GM21717 (cell line): ENCODE results near the gene RFNG.

Experiments used
- ATAC-seq: cut with Tn5 transposase; IDR thresholded peaks from one replicate; pipeline ENCODE4 v1.9.1; 2021; ENCODE audit warnings: mild to moderate bottlenecking, moderate library complexity; ENCODE audit not compliant: unreplicated experiment

RFNG gene

DNA sequence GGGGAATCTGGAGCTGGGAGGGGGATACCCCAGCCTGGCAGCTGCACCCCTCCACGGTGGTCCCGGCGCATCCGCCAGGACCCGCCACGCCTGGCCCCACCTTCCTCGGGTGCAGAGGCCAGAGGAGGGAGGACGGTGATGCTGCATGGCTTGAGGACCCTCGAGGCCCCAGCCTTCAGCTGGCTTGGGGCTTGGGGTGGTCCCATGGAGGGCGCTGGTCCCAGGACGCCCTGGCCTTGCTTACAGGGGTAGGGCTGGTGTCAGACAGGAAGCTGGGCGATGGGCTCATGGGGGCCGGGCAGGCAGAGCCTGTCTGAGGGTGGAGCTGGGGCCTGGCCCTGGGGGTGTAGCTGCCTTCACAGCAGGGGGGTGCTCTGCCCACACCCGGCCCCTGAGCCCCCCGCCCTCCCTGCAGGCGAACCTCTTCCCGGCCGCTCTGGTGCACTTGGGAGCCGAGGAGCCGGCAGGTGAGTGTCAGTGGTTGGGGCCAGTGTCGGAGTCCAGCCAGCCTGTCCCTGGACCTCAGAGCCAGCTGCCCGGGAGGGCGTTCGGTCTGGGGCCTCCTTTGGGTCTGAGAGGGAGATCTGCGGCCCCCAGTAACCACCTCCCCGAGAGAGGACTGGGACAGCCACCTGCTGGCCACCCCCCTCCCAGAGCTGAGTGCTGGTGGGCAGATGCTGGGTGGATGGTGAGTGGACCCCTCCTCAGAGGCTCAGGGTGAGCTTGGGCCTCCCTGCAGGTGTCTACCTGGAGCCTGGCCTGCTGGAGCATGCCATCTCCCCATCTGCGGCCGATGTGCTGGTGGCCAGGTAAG is 35.3 kb downstream of the RFNG start:
- no peak for ATAC-seq

DNA sequence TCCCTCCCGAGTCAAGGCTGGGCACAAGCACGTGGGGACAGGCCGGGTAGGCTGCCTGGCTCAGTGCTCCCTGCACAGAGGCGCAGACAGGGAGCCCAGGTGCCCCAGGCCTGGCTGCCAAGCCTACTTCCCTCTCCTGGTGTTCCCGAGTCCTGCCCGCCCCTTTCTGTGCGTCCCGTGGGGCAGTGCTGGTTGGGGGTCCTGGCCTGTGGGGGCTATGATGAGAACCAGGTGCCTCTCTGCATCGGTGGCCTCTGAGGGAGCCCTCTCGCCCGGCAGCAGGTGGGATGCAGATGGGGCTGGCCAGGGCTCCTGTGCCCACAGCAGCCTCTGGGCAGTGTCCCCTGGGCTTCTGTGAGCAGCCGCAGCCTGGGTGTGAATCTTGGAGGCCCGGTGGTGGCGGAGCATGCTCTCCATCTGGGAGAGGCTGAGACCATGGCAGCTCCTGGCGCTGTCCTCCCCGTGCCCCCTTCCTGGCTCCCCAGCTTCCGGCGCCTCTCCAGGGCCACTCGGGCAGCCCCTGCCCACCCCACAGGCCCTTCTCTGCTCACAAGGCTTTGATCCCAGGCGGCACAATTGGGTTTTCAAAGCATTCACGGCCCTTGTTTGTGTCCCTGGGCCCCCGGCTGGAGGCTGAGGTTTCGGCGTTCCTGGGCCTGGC is 36.2 kb downstream of the RFNG start:
- ATAC-seq = no peak

DNA sequence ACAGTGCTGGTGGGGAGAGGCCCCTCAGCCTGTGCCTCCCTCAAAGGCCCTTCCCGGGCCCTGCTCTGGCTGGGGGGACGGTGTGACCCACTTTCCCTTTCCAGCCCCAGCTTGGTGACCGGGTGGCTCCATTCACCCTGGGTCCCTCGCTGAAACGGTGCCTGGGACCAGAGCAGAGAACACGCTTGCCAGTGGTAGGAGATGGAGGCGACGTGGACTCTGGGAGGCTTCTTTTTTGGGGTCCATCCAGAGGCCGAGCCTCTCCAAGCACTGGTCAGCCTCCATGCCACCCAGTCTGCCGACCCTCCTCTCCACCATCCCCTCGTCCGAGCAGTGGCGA is 36.7 kb downstream of the RFNG start:
- ATAC-seq = no peak

DNA sequence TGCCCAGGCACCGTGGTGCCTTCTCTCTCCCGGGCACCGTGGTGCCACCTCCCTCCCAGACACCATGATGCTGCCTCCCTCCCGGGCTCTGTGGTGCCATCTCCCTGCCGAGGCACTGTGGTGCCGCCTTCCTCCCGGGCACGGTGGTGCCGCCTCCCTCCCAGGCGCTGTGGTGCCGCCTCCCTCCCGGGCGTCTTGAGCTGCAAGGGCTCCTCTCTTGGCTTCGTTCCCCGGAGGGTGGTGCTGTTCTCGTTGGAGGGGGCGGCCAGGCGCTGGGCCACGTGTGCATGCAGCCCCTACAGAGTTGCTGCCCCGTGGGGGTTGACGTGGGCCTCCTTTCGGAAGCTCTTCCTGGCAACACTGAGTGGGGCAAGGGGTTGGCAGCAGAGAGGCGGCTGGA is 37.2 kb downstream of the RFNG start:
- ATAC-seq = no peak

DNA sequence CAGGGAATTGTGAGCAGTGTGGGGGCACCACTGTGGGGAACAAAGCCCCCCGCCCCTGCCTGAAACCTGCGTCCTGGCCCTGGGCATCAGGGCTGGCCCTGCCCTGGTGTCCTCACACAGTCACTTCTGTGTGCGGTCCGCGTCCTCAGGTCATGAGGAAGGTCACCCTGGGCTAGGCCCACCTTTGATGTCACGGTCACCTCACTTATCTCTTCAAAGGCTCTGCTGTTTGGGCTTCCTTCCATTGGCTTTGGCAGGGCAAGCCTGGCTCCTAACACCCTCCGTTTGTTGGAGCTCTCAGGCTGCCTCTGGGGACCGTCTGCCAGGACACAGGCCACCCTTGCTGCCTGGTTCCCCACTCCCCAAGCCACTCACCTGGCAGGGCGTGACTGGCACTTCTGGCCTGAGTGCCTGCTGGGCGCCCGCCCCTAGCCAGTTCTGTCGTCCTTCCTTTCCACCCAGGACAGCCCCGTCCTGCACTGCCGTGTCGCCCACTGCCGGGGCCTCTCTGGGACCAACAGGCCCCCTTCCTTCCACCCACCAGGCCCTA is 37.8 kb downstream of the RFNG start:
- no peak for ATAC-seq

DNA sequence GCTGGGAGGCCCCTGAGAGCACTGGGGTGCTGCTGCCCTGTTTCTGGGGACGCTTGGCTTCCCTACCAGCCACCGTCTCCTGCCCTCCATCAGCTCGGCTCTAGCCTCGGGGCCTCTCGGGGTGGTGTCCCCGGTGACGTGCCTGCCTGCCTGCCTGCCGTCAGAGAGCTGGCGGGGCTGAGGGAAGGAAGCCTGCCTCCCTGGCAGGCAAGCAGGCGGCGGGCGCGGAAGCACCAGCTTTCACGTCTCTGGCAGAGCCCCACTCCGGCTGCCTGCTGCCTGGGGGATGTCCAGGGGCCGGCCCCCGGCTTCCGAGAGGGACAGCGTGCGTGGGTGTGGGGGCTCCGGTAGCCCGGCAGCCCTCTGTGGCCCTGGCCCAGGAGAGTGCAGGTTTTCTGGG is 38.3 kb downstream of the RFNG start:
- no peak for ATAC-seq

DNA sequence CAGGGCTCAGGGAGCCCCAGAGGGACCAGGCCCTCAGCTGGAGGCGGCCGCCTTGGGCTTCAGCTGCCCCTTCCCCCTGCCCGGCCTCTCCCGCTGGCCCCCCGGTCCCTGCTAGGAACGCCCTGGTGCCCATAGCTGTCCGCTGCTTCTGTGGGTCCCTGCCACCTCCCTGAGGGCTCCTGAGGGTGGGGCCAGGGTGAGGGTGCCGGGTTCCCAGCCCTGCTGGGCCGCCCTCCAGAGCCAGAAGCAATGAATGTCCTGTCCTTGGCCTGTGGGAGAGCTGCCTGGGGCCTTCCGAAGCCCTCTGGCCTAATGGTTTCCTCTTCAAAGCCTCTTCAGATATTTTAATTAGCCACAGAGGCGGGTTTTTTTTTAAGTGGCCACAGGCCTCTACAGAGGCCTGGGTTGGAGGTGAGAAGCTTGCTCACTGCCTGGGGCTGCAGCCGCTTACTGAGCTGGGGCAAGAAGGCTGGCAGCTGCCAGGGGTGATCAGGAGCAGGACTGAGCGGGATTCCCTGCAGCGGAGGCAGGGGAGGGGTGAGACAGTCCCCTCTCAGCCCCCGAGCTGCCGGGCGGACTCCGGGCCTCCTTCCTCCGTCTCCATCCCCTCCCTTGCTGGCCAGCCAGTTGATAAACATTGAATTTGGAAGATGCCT is 38.8 kb downstream of the RFNG start:
- no peak for ATAC-seq

DNA sequence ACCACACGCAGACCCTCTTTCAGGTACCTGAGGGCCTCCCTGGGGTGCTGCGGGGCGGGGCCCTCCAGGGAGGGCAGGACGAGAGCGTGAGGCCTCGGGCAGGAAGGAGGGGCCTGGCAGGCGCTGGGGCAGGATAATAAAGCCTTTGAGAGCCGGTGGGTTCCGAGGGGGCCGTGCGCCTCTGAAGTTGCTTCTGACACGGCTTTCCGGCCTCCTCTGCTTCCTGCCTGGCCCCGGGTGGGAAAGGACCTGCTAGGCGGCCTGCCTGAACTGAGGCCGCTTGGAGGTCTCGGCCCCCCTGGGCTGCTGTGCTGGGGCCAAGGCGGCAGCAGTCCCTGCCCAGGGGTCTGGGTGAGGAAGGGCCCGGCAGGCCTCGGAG is 39.4 kb downstream of the RFNG start:
- ATAC-seq = no peak

DNA sequence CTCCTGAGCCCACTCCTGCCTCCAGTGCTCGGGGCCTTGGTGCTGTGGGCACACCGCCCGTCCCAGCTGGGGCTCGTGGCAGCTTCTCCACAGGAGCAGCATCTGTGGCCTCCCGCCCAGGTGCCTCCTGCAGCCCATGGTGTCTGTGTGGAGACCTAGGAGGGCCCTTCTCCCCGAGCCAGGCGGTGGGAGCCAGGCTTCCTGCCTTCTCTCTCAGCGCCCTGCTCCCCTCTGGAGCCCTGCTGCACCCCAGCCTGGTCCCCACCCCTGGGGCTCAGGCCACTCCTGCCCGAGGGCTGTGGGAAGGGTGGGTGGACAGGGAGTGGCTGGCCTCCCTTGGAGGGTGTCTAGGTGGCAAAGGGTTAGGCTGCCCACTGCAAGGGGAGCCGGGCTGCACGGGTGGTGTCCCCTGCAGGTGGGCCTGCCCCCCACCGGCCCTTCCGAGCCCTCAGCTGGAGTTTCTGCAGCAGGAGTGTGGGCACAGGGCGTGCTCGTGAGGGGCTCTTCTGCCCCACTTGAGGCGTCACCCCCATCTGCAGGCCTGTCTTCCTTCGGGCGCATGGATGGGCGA is 39.9 kb downstream of the RFNG start:
- ATAC-seq = no peak

DNA sequence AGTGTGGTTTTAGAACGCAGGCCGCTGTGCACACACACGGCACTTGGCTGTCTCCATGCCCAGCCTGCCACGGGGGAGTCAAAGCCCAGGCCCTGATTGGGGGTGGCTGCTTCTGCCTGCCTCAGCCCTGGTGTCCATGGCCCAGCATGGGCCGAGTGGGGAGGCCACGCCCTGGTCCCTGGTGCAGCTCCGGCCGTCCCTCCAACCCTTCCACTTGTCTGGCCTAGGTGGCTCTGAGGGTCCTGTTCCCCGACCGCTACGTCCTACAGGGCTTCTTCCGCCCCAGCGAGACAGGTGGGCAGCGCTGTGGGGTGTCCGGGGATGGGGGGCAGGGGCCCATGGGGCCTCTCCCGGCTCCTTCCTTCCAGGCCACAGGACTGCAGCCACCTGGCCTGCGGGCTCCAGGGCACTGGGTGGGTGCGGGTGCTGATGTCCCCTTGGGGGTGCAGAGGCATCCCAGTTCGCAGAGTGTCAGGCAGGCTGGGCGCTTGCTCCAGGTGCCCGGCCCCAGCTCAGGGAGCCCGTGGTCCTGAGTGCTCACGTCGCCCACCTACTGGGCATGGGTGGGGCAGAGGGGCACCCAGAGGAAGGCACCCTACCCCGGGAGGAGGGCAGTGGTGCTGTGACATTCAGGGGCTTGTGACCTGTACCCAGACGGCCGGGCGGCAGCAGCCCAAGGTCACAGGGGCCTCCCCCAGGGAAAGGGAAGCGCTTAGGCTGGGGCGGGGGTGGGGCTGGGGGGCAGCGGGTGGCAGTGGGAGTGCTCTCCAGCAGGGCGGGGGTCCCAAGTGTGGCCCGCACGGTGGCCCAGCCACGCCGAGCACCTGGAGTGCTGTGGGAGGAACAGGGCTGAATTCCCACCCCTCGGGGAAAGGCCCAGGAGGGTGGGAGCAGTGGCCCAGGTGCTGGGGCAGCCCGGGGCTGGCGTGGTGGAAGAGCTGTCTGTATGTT is 40.8 kb downstream of the RFNG start:
- ATAC-seq = no peak

DNA sequence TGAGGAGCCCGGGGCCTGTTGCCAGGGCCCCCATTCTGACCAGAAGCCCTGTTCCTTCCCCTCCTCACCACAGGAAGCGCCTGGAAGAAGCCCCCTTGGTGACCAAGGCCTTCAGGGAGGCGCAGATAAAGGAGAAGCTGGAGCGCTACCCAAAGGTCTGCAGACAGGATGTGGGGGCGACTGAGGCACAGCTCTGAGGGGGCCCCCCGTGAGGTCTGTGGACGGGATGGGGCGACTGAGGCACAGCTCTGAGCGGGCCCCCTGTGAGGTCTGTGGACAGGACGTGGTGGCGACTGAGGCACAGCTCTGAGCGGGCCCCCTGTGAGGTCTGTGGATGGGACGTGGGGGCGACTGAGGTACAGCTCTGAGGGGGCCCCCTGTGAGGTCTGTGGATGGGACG is 42.2 kb downstream of the RFNG start:
- ATAC-seq = no peak

DNA sequence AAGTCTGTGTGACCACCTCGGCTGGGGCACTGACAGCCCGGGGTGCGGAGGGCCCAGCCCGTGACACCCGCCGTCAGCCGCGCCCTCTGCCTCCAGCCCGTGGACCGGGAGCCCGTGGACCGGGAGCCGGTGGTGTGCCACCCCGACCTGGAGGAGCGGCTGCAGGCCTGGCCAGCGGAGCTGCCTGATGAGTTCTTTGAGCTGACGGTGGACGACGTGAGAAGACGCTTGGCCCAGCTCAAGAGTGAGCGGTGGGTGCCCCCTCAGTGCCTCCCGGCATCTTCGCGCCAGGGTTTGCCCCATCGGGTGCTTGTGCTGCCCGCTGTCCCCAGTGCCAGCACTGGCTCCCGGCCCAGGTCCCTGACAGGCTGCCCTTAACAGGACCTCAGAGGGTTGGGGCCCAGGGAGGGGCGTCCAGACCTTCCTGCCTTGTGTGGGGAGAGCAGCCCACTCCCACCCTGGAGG is 42.6 kb downstream of the RFNG start:
- no peak for ATAC-seq

DNA sequence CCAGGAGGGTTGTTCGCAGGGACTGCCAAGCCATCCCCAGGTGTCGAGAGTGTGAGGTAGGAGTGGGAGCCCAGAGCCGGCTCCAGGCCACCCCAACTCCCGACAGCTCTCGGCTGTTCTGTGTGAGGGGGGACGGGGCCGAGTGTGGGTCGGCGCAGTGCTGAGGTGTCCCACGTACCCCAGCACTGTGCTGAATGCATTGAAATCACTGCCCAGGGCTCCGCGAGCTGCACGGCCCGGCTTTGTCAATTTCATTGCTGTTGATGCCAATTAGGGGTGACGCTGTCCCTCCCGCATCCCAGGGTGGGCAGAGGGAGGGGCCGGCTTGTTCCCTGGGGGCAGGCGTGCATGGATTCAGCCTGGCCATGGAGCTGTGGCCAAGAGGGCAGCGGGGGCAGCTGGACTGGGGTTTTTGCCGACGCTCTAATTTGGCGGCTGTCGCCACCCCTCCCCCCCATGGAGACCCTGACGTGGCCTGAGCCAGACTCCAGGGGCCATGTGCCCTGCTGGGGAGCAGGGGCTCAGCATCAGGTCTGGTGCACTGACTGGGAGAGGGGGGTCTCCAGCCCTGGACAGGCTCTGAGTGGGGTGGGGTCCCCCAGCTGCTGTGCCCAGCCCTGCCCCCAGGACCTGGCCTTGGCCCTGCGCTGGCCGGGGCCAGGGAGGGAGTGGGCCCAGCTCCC is 43.2 kb downstream of the RFNG start:
- ATAC-seq = no peak

DNA sequence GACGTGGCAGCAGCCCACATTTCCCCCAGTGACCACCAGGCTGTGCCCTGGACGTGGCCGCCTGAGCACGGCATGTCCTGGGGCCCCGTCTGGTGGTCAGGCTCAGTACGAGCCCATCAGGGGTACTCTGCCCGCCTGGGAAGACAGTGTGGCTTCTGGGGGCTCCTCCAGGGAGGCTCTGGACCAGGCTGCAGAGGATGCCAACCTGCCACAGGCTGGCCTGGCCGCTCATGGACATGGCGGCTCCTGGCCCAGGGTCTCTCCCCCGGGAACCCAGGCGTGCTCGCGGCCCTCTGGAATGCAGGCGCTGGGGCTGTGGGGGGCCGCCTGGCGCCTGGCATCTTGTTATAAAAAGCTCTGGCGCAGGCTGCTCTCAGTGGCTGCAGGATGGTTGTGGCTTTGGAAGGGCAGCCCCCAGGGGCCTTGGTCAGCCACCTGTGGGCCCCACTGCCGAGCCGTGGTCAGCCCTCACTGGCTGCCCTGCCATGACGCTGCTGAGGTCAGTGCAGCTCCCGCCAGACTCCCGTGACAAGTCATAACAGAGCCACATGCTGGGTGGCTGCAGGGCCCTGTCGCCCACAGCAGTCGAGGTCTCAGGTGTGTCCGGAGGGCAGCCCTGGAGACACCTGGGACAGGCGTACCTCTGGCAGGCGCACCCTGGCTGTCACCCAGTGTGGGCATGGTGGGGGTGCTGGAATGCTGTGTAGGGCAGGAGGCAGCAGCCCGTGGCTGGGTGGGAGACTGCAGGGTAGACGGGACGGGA is 43.9 kb downstream of the RFNG start:
- ATAC-seq = no peak

DNA sequence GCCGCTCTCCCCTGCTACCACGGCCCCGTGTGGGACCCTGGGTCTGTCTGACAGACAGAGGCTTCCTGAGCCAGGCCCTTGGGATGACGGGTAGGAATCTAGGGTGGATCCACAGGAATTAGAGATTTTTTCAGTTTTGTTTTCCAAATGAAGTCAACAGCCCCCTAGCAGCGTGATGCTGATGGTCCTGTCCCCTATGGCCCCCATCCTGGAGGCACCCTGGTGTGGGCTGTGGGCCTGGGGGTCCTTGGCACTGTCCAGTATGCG is 44.5 kb downstream of the RFNG start:
- no peak for ATAC-seq

DNA sequence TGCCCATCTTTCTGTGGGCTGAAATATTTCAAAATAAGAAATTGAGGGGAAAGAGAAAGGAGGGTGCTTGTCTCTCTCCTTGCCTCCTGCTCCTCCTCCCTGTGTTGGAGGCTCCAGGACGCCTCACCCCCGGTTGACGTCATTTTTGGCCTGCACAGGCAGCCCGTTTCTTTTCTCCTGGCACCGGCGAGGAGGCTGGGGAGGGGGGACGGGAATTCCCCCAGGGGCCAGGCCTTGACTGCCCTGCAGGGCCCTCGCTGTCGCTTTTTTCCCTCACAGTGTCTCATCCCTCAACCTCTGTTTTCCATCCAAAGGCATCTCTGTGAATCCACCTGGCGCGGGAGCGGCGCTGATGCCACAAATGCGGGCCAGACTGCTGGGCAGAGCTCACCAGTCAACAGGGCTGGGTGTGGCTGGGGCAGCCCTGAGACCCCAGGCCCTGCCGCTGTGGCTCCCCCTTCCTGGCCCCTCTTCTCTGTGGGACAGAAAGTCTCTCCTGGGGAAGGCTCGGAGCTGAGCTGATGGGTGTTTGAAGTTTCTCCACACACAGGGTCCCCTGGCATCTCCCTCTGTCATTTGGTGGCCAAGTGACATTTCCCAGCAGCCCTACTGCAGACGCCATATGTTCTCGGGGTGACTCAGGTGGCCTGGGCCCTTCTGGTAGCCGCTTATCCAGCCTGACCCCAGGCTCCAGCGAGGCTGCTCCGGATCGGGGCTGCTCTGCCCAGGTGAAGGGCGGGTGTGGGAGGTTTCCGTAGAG is 45.0 kb downstream of the RFNG start:
- ATAC-seq = no peak

DNA sequence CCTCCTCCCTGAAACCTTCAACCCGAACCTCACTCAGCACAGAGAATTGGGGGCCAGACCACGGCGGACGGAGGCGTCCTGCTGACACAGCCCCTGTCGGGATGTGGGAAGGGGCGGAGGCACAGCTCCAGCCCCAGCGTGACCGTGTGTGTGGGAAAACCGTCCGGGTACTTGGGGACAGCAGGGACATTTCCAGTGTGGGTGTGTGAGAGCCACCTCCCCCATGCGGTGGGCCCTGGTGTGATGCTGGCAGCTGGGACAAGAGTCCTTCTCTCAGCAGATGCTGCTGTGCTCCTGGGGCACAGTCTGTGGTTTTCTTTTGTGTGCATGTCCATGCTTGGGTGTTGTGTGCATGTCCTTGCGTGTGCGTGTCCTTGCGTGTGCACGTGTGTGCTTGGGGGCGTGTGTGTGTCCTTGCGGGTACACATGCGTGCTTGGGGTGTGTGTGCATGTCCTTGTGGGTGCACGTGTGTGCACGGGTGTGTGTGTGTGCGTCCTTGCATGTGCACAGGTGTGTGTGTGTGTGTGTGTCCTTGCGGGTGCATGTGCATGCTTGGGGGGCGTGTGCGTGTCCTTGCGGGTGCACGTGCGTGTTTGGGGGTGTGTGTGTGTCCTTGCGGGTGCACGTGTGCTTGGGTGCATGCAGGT is 45.8 kb downstream of the RFNG start:
- no peak for ATAC-seq
